GM12864 (cell line): ENCODE results near the gene GABRE.
"Not testable (repeated sequence)": the region's sequence is repeated elsewhere in the genome, so short reads cannot be mapped to it uniquely, and the experiment has no call there.

ENCODE experiments used
- DNase-seq: peaks from one replicate; pipeline ENCODE4 v3.0.0-alpha.2; 2011; ENCODE audit warnings: low read depth
- H3K4me3 ChIP-seq: 2 replicates; pipeline ENCODE4 v1.5.1; 2011; ENCODE audit warnings: mild to moderate bottlenecking, low read depth, low read length, control low read depth
- TF ChIP-seq, protein P1 (sequence below): IDR thresholded peaks from 2 replicates; pipeline ENCODE4 v1.5.1; 2011; ENCODE audit warnings: low read depth, mild to moderate bottlenecking, moderate library complexity, low read length, control low read depth, inconsistent platforms; ENCODE audit errors: missing control alignments

Gene GABRE

DNA sequence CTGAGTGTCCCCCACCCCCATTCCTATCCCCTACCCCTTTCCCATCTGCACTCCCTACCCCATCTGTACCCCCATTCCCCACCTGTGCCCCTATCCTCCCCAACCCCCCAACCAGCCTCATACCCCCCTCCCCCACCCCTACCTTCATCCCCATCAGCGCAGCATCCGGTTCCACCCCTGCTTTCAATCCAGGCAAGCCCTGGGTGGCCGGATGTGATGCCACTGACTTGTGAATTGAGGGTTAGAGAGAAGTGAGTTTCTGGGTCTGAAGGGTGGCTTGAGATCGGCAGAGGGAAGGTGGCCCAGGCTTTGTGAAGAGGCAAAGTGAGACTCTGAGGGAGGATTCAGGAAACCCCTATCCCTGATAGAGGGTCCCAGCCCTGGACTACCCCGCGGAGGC is 53.9 kb downstream of the GABRE start:
- no peak overlapping the region for H3K4me3 ChIP-seq
- TF ChIP-seq, protein P1, sequence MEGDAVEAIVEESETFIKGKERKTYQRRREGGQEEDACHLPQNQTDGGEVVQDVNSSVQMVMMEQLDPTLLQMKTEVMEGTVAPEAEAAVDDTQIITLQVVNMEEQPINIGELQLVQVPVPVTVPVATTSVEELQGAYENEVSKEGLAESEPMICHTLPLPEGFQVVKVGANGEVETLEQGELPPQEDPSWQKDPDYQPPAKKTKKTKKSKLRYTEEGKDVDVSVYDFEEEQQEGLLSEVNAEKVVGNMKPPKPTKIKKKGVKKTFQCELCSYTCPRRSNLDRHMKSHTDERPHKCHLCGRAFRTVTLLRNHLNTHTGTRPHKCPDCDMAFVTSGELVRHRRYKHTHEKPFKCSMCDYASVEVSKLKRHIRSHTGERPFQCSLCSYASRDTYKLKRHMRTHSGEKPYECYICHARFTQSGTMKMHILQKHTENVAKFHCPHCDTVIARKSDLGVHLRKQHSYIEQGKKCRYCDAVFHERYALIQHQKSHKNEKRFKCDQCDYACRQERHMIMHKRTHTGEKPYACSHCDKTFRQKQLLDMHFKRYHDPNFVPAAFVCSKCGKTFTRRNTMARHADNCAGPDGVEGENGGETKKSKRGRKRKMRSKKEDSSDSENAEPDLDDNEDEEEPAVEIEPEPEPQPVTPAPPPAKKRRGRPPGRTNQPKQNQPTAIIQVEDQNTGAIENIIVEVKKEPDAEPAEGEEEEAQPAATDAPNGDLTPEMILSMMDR: no peak
- DNase-seq: no peak

DNA sequence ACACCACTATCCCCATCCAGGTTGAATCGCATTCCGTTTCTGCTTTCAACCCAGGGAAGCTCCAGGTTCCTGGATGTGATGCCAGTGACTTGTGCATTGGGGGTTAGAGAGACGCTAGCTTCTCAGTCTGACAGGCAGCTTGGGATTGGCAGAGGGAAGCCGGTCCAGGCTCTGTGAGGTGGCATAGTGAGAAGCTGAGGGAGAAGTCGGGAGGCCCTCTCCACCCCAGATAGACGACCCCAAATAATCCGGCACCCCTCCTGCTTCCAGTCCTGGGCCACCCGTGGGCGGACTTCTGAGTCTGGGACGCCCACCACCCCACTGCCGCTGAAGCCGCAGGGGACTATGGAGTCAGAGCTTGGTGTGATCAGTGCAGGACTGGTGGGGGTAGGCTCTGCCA is 54.4 kb downstream of the GABRE start:
- no peak overlapping the region for H3K4me3 ChIP-seq
- no peak for DNase-seq
- TF ChIP-seq, protein P1: no peak

DNA sequence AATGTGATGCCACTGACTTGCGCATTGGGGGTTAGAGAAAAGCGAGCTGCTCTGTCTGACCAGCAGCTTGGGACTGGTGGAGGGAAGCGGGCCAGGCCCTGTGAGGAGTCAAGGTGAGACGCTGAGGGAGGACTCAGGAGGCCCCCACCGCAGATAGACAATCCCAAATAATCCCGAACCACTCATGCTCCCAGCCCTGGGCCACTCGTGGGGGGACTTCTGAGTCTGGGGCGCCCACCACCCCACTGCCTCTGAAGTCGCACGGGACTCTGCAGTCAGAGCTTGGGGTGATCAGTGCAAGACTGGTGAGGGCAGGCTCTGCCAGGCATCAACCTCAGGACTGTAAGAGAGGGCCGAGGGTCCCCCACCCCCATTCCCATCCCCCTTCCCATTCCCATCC is 54.9 kb downstream of the GABRE start:
- no peak for DNase-seq
- H3K4me3 ChIP-seq: no peak overlapping the region
- TF ChIP-seq, protein P1: no peak

DNA sequence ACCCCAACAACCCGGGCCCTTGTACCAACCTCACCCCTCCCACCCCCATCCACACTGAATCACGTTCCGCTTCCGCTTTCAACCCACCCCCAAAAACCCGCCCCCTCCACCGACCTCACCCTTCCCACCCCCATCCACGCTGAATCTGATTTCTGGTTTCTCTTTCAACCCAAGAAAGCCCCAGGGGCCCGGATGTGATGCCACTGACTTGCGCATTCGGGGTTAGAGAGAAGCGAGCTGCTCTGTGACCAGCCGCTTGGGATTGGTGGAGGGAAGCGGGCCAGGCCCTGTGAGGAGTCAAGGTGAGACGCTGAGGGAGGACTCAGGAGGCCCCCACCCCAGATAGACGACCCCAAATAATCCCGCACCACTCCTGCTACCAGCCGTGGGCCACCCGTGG is 55.7 kb downstream of the GABRE start:
- not testable (repeated sequence) for H3K4me3 ChIP-seq, DNase-seq

DNA sequence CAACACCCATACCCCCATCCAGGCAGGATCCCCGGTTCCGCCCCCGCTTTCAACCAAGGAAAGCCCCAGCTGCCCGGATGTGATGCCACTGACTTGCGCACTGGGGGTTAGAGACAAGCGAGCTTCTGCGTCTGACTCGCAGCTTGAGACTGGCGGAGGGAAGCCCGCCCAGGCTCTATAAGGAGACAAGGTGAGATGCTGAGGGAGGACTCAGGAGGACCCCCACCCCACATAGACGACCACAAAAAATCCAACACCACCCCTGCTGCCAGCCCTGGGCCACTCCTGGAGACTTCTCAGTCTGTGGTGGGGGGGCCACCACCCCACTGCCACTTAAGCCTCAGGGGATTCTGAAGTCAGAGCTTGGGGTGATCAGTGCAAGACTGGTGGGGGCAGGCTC is 61.7 kb downstream of the GABRE start, which contains the start of gene MAGEA4:
MAGEA4 (plus strand) TSS at position 110 of the 400 bp plus-strand sequence. CDS start 10,776 bp downstream, outside the sequence.
- no peak for DNase-seq
- TF ChIP-seq, protein P1: no peak
- H3K4me3 ChIP-seq: no peak within 1 kb of the TSS

DNA sequence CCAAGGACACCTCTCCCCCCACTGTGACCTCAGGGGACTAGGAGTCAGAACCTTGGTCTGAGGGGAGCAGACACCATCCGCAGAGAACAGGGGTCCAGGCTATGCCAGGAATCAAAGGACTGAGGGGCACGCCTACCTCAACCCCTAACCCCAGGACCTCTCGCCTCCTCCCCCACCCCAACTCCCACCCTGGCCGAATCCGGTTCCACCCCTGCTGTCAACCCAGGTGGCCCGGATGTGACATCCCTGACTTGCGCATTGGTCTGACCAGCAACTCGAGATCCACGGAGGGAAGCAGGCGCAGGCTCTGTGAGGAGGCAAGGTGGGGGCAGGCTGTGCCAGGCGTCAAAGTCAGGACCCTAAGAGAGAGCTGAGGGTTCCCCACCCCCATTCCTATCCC is 62.3 kb downstream of the GABRE start:
- no peak for DNase-seq

DNA sequence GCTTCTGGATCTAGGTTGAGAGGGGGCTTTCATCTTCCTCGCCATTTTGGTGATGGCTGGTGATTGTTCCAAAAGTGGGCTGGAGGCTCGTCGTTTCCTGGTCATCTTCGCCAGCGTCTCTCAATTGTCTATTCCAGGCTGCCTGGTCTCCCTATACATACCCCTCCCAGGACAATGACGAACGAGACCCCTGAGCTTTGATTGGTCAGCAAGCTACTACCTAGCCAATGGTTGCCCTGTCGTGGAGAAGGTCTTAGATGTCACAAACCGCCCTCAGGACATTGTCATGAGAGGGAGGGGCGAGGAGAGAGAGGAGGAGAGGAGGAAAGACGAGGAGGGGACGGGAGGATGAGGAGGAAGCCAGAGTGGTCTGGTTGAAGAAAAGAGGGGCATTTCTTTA is 69.5 kb downstream of the GABRE start:
- DNase-seq: no peak
- TF ChIP-seq, protein P1: no peak
- H3K4me3 ChIP-seq: no peak overlapping the region

More for the DNA sequence above, 62.3 kb downstream of the GABRE start:
- TF ChIP-seq, protein P1: no peak
- H3K4me3 ChIP-seq: no peak overlapping the region
